Measurements from ENCODE around the gene GYG1. TPM values are rescaled to one million over a fixed set of nuclear protein-coding genes. Genes with fewer than 3 reads are reported as not detected.
"Not testable (repeated sequence)": the region's sequence is repeated elsewhere in the genome, so short reads cannot be mapped to it uniquely, and the experiment has no call there.

The GYG1 gene
- total and polyA plus RNA-seq, 2 donors (not counting 1 experiment from before 2014, with no cell fraction given), result 10.8 to 20.4 TPM

DNA sequence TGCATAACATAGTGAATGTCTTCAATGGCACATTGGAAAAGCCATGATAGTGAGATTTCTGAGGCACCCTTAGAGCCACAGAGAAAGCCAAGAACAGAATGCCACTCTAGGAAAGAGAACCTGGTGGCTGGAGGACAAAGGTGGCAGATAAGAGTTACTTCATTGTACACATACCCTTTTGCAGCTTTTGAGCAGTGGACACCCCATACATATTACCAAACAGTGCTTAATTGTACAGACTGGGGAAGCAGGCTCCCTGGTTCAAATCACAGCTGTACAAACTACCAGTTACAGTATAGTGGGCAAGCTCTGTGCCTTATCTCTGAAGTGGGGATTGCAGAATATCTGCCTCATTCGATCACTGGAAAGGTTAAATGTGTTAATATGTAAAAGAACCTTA, 10.1 kb upstream of the GYG1 start:
- no peaks in the 10 kb centered on the region for H3K9me3 Mint-ChIP-seq (ENCODE audit: insufficient read depth)
- H3K4me1 Mint-ChIP-seq, result no peaks in the 10 kb centered on the region
- intact Hi-C loops (cut with micrococcal nuclease), result no loop called here
- no peaks in the 10 kb centered on the region for H4K20me1 ChIP-seq (ENCODE audit: control insufficient read depth, insufficient read depth, low read length, poor library complexity, severe bottlenecking)
- H3K4me1 ChIP-seq (ENCODE audit: control insufficient read depth in 2 of 2, insufficient read depth in 2 of 2, low read length in 2 of 2), result no peaks in the 10 kb centered on the region
- DNase-seq (no peak), ATAC-seq (ENCODE audit: low read depth) (no peak)
- no peaks in the 10 kb centered on the region for H3K36me3 ChIP-seq (replicated peaks in 1 of 2; ENCODE audit: control extremely low read depth in 1 of 2, control insufficient read depth in 1 of 2, extremely low read depth in 1 of 2, insufficient read depth in 2 of 2, low read length in 1 of 2)
- no peak overlapping the region for H3K4me2 ChIP-seq (replicated peaks; ENCODE audit: low read depth, low read length, poor library complexity, severe bottlenecking)
- H3K9ac ChIP-seq (ENCODE audit: low read length), result no peak overlapping the region
- WGBS (ENCODE audit: insufficient coverage), result no CpG with 5 or more reads among the region's 1 CpG
- peaks cover 37% of the 10 kb centered on the region for H3K27me3 Mint-ChIP-seq
- no peaks in the 10 kb centered on the region for H3K9me3 ChIP-seq (ENCODE audit: control extremely low read depth in 1 of 3, control insufficient read depth in 2 of 3, insufficient read depth in 1 of 3, low read length in 2 of 3)
- H3K4me3 Mint-ChIP-seq, result no peak overlapping the region
- no peak overlapping the region for H3K4me3 ChIP-seq (ENCODE audit: control extremely low read depth in 1 of 5, extremely low read depth in 1 of 5, insufficient read depth in 1 of 5, low read depth in 2 of 5, low read length in 4 of 5)
- H2AFZ ChIP-seq (ENCODE audit: insufficient read depth, low read depth, low read length, poor library complexity, severe bottlenecking), result no peak overlapping the region
- TF ChIP-seq EZH2 (IDR thresholded peaks at IDR 0.05; ENCODE audit: borderline replicate concordance, insufficient read depth, low read depth, low read length, poor library complexity, severe bottlenecking), result no peak
- TF ChIP-seq, protein P1, sequence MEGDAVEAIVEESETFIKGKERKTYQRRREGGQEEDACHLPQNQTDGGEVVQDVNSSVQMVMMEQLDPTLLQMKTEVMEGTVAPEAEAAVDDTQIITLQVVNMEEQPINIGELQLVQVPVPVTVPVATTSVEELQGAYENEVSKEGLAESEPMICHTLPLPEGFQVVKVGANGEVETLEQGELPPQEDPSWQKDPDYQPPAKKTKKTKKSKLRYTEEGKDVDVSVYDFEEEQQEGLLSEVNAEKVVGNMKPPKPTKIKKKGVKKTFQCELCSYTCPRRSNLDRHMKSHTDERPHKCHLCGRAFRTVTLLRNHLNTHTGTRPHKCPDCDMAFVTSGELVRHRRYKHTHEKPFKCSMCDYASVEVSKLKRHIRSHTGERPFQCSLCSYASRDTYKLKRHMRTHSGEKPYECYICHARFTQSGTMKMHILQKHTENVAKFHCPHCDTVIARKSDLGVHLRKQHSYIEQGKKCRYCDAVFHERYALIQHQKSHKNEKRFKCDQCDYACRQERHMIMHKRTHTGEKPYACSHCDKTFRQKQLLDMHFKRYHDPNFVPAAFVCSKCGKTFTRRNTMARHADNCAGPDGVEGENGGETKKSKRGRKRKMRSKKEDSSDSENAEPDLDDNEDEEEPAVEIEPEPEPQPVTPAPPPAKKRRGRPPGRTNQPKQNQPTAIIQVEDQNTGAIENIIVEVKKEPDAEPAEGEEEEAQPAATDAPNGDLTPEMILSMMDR (IDR thresholded peaks at IDR 0.05), result no peak
- ChIA-PET POLR2A (no interaction called here), CTCF (no interaction called here)
- H3K27ac Mint-ChIP-seq, result no peak overlapping the region
- H3K27me3 ChIP-seq (replicated peaks in 1 of 4; ENCODE audit: control extremely low read depth in 1 of 4, control insufficient read depth in 3 of 4, insufficient read depth in 4 of 4, low read length in 3 of 4), result peaks cover 0 to 8% (median under 1%) of the 10 kb centered on the region in 4 experiments
- H3K27ac ChIP-seq (ENCODE audit: low read length in 2 of 2), result no peak overlapping the region
- H3K79me2 ChIP-seq (ENCODE audit: control insufficient read depth, insufficient read depth, low read length), result no peaks in the 10 kb centered on the region

DNA sequence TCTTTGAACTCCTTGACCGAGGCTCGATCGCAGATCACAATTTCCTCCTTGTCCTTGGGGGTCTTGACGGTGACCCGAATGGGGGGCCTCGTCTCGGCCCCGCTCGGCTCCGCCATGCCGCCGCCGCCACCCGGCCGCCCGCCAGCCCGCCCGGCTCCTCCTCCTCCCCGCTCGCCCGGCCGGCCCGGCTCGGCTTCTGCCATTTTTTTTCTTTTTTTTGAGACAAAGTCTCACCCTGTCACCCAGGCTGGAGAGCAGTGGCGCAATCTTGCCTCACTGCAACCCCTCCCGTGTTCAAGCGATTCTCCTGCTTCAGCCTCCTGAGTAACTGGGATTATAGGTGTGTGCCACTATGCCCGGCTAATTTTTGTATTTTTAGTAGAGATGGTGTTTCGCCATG, 3.8 kb upstream of the GYG1 start:
- H3K79me2 ChIP-seq (ENCODE audit: control insufficient read depth, insufficient read depth, low read length); H3K27ac Mint-ChIP-seq; H4K20me1 ChIP-seq (ENCODE audit: control insufficient read depth, insufficient read depth, low read length, poor library complexity, severe bottlenecking); H3K9ac ChIP-seq (ENCODE audit: low read length); H3K9me3 ChIP-seq (ENCODE audit: control extremely low read depth in 1 of 3, control insufficient read depth in 2 of 3, insufficient read depth in 1 of 3, low read length in 2 of 3); ATAC-seq (ENCODE audit: low read depth); H3K4me3 ChIP-seq (ENCODE audit: control extremely low read depth in 1 of 5, extremely low read depth in 1 of 5, insufficient read depth in 1 of 5, low read depth in 2 of 5, low read length in 4 of 5); H2AFZ ChIP-seq (ENCODE audit: insufficient read depth, low read depth, low read length, poor library complexity, severe bottlenecking); H3K4me2 ChIP-seq (replicated peaks; ENCODE audit: low read depth, low read length, poor library complexity, severe bottlenecking); POLR2A ChIA-PET; DNase-seq; H3K27ac ChIP-seq (ENCODE audit: low read length in 2 of 2); CTCF ChIA-PET; intact Hi-C loops (cut with micrococcal nuclease); H3K27me3 ChIP-seq (replicated peaks in 1 of 4; ENCODE audit: control extremely low read depth in 1 of 4, control insufficient read depth in 3 of 4, insufficient read depth in 4 of 4, low read length in 3 of 4); H3K36me3 ChIP-seq (replicated peaks in 1 of 2; ENCODE audit: control extremely low read depth in 1 of 2, control insufficient read depth in 1 of 2, extremely low read depth in 1 of 2, insufficient read depth in 2 of 2, low read length in 1 of 2); H3K27me3 Mint-ChIP-seq; H3K4me3 Mint-ChIP-seq; H3K9me3 Mint-ChIP-seq (ENCODE audit: insufficient read depth): not testable (repeated sequence)
- peaks cover 14 to 16% of the 10 kb centered on the region in 2 donors for H3K4me1 ChIP-seq (ENCODE audit: control insufficient read depth in 2 of 2, insufficient read depth in 2 of 2, low read length in 2 of 2)
- peaks cover 15% of the 10 kb centered on the region for H3K4me1 Mint-ChIP-seq
- 98% methylated on average over 14 of the region's 29 CpGs for WGBS (ENCODE audit: insufficient coverage)
